Smooth muscle cell (in vitro differentiated cells): ENCODE measurements around the gene EIF4H. TPM values are rescaled to one million over a fixed set of nuclear protein-coding genes. Genes with fewer than 3 reads are reported as not detected.
"Not testable (repeated sequence)": the region's sequence is repeated elsewhere in the genome, so short reads cannot be mapped to it uniquely, and the experiment has no call there.

Source experiments
- DNase-seq: peaks from one replicate; lab custom pipeline; 2025; ENCODE audit not compliant: unreplicated experiment; lab: John Stamatoyannopoulos, UW
- H2AFZ ChIP-seq: fragments of 200-600 bp; sonication (generic); 2 replicates; pipeline ENCODE4 v1.6.0; 2016; ENCODE audit warnings: antibody characterized with exemption, low read depth, mild to moderate bottlenecking
- H3F3A ChIP-seq: fragments of 200-600 bp; sonication (generic); 2 replicates; pipeline ENCODE4 v1.6.0; 2017; ENCODE audit warnings: antibody characterized with exemption, low read depth
- H3K27ac ChIP-seq: fragments of 200-600 bp; sonication (generic); 2 replicates; pipeline ENCODE4 v1.5.1; 2016; ENCODE audit warnings: low read depth, mild to moderate bottlenecking
- H3K27me3 ChIP-seq: fragments of 200-600 bp; sonication (generic); 2 replicates; pipeline ENCODE4 v1.6.1; 2016; ENCODE audit warnings: low read depth, mild to moderate bottlenecking
- H3K36me3 ChIP-seq: fragments of 200-600 bp; sonication (generic); 2 replicates; pipeline ENCODE4 v1.5.1; 2016; ENCODE audit warnings: low read depth
- H3K4me1 ChIP-seq: fragments of 200-600 bp; sonication (generic); 2 replicates; pipeline ENCODE4 v1.5.1; 2016; ENCODE audit warnings: low read depth
- H3K4me2 ChIP-seq: fragments of 200-600 bp; sonication (generic); 2 replicates; pipeline ENCODE4 v1.6.0; 2016; ENCODE audit warnings: mild to moderate bottlenecking
- H3K4me3 ChIP-seq: fragments of 200-600 bp; sonication (generic); 2 replicates; pipeline ENCODE4 v1.5.1; 2016; ENCODE audit warnings: mild to moderate bottlenecking
- H3K79me2 ChIP-seq: fragments of 200-600 bp; sonication (generic); 2 replicates; pipeline ENCODE4 v1.6.0; 2016; ENCODE audit warnings: low read depth, mild to moderate bottlenecking
- H3K9ac ChIP-seq: fragments of 200-600 bp; sonication (generic); 2 replicates; pipeline ENCODE4 v1.6.0; 2016; ENCODE audit warnings: low read depth
- H3K9me3 ChIP-seq: fragments of 200-600 bp; sonication (generic); replicated peaks from 2 replicates; pipeline ENCODE4 v1.5.1; 2016; ENCODE audit warnings: low read depth
- H4K20me1 ChIP-seq: fragments of 200-600 bp; sonication (generic); 2 replicates; pipeline ENCODE4 v1.6.0; 2016; ENCODE audit warnings: low read depth
- WGBS: methylation state at CpG from one replicate; pipeline ENCODE4 v1.1.7; 2016; ENCODE audit warnings: low lambda C conversion rate; 5-methylcytosine and 5-hydroxymethylcytosine counted together
- polyA plus RNA-seq: library from polyadenylated mRNA; unstranded; fragments of >200 nt; fragmentation: Nextera tagmentation; extraction: Ambion mirVana; gene quantifications from 2 replicates; pipeline ENCODE4 v1.2.1, GENCODE V29; 2016
- total RNA-seq: library from RNA; depleted of rRNA; stranded (reverse); fragments of >200 nt; gene quantifications from 2 replicates; pipeline ENCODE4 v1.2.3, GENCODE V29; 2014
- TF ChIP-seq, protein P1 (sequence below): fragments of 200-600 bp; sonication (generic); IDR thresholded peaks from 2 replicates; pipeline ENCODE4 v1.5.1; 2017; ENCODE audit warnings: borderline replicate concordance, mild to moderate bottlenecking, antibody characterized with exemption; ENCODE audit not compliant: insufficient read depth, poor library complexity, severe bottlenecking

The EIF4H gene
- total and polyA plus RNA-seq, 2 experiments from 2014 or later, result 168 to 222 TPM

- TF ChIP-seq, protein P1, sequence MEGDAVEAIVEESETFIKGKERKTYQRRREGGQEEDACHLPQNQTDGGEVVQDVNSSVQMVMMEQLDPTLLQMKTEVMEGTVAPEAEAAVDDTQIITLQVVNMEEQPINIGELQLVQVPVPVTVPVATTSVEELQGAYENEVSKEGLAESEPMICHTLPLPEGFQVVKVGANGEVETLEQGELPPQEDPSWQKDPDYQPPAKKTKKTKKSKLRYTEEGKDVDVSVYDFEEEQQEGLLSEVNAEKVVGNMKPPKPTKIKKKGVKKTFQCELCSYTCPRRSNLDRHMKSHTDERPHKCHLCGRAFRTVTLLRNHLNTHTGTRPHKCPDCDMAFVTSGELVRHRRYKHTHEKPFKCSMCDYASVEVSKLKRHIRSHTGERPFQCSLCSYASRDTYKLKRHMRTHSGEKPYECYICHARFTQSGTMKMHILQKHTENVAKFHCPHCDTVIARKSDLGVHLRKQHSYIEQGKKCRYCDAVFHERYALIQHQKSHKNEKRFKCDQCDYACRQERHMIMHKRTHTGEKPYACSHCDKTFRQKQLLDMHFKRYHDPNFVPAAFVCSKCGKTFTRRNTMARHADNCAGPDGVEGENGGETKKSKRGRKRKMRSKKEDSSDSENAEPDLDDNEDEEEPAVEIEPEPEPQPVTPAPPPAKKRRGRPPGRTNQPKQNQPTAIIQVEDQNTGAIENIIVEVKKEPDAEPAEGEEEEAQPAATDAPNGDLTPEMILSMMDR, result no peak
- H3K27me3 ChIP-seq, result no peaks in the 10 kb centered on the region
- H3K79me2 ChIP-seq, result no peaks in the 10 kb centered on the region
- H3K4me2 ChIP-seq, result no peak overlapping the region
- H3K36me3 ChIP-seq, result no peaks in the 10 kb centered on the region
- no peaks in the 10 kb centered on the region for H3K9me3 ChIP-seq
- H3F3A ChIP-seq, result no peaks in the 10 kb centered on the region
- H3K9ac ChIP-seq, result no peak overlapping the region
- H4K20me1 ChIP-seq, result no peaks in the 10 kb centered on the region
- no peak overlapping the region for H3K4me3 ChIP-seq
- no peak overlapping the region for H3K27ac ChIP-seq
- DNase-seq, result no peak
- no peaks in the 10 kb centered on the region for H3K4me1 ChIP-seq
- WGBS, result 98% methylated on average over 12 of the region's 12 CpGs
- H2AFZ ChIP-seq, result no peak overlapping the region
Measured at GRCh38 chr7:74224511-74224832, 50.3 kb downstream of the EIF4H start.

- H4K20me1 ChIP-seq, H3K9me3 ChIP-seq, H3K4me1 ChIP-seq, H3K36me3 ChIP-seq, H3K9ac ChIP-seq, DNase-seq, H3F3A ChIP-seq, H3K27me3 ChIP-seq, H3K4me2 ChIP-seq, H3K79me2 ChIP-seq, H2AFZ ChIP-seq, H3K27ac ChIP-seq, H3K4me3 ChIP-seq: not testable (repeated sequence)
- 98% methylated on average over 13 of the region's 13 CpGs for WGBS
Measured at GRCh38 chr7:74224907-74225306, 50.8 kb downstream of the EIF4H start.

DNA sequence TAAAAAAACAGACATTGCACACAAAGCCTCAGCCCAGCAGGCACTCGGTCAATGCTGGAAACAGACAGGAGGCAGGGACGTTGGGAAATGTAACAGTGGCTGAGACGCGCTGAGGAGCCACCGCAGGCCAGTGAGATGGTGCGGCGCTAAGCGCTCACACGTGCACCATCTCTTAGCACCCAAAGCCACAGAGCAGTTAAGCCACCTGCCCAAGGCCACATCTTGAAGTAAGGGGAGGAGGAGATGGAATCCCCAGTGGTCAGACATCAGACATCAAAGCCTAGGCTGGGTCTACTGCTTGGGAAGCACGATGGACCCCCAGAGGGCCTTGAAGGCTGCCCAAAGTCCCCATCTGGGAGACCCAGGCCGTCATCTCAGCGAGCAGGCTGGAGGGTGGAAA is 51.2 kb downstream of the EIF4H start:
- 95% methylated on average over 12 of the region's 12 CpGs for WGBS

GRCh38 chr7:74226633-74227032 is 52.5 kb downstream of the EIF4H start:
- Histone ChIP-seq H3K9me3 (no peaks in the 10 kb centered on the region), H3K36me3 (no peaks in the 10 kb centered on the region), H3K4me3 (no peak overlapping the region), H3F3A (no peaks in the 10 kb centered on the region), H3K4me2 (no peak overlapping the region), H3K27ac (no peak overlapping the region), H2AFZ (no peak overlapping the region), H3K27me3 (no peaks in the 10 kb centered on the region), H3K79me2 (no peaks in the 10 kb centered on the region), H4K20me1 (no peaks in the 10 kb centered on the region), H3K9ac (no peak overlapping the region), H3K4me1 (no peaks in the 10 kb centered on the region)
- no peak for DNase-seq
- TF ChIP-seq, protein P1, result no peak
- 93% methylated on average over 5 of the region's 5 CpGs for WGBS

More for the DNA sequence above, 51.2 kb downstream of the EIF4H start:
- Histone ChIP-seq H3K4me1 (no peaks in the 10 kb centered on the region), H4K20me1 (no peaks in the 10 kb centered on the region), H3K27me3 (no peaks in the 10 kb centered on the region), H3K4me3 (no peak overlapping the region), H3K79me2 (no peaks in the 10 kb centered on the region), H3F3A (no peaks in the 10 kb centered on the region), H3K36me3 (no peaks in the 10 kb centered on the region), H3K9me3 (no peaks in the 10 kb centered on the region), H2AFZ (no peak overlapping the region), H3K27ac (no peak overlapping the region), H3K9ac (no peak overlapping the region), H3K4me2 (no peak overlapping the region)
- no peak for DNase-seq
- TF ChIP-seq, protein P1, result no peak
